Osteoblast (primary cell): ENCODE measurements around the gene INSM1. TPM values are rescaled to one million over a fixed set of nuclear protein-coding genes. Genes with fewer than 3 reads are reported as not detected.

Source experiments
- DNase-seq: peaks from one replicate; pipeline ENCODE4 v3.0.0; 2011; ENCODE audit warnings: low spot score, mixed read lengths; ENCODE audit not compliant: insufficient read length; ENCODE audit errors: missing footprints
- H2AFZ ChIP-seq: 2 replicates; pipeline ENCODE4 v1.6.0; 2011; ENCODE audit warnings: mild to moderate bottlenecking, low read length
- H3K27ac ChIP-seq: 2 replicates; pipeline ENCODE4 v1.5.1; 2011; ENCODE audit warnings: mild to moderate bottlenecking, low read depth, low read length, moderate library complexity
- H3K27me3 ChIP-seq: 2 replicates; pipeline ENCODE4 v1.6.0; 2012; ENCODE audit warnings: mild to moderate bottlenecking, control low read depth, inconsistent platforms, low read length, moderate library complexity; ENCODE audit not compliant: insufficient read depth
- H3K36me3 ChIP-seq: 2 replicates; pipeline ENCODE4 v1.5.1; 2011; ENCODE audit warnings: mild to moderate bottlenecking, low read length, control low read depth, moderate library complexity; ENCODE audit not compliant: insufficient read depth
- H3K4me1 ChIP-seq: 2 replicates; pipeline ENCODE4 v1.5.1; 2011; ENCODE audit warnings: mild to moderate bottlenecking, low read length, control low read depth, moderate library complexity; ENCODE audit not compliant: insufficient read depth
- H3K4me2 ChIP-seq: 2 replicates; pipeline ENCODE4 v1.6.0; 2011; ENCODE audit warnings: mild to moderate bottlenecking, low read length; ENCODE audit not compliant: insufficient read depth
- H3K4me3 ChIP-seq: fragments of 200-600 bp; sonication (generic); 3 replicates; pipeline ENCODE4 v1.5.1; 2012; ENCODE audit warnings: mild to moderate bottlenecking, low read length, inconsistent platforms; ENCODE audit not compliant: insufficient read depth
- H3K79me2 ChIP-seq: 2 replicates; pipeline ENCODE4 v1.6.0; 2012; ENCODE audit warnings: mild to moderate bottlenecking, low read length, control low read depth, inconsistent platforms; ENCODE audit not compliant: insufficient read depth
- H3K9me3 ChIP-seq: 2 replicates; pipeline ENCODE4 v1.5.1; 2011; ENCODE audit warnings: low read depth, low read length, control low read depth
- H4K20me1 ChIP-seq: 2 replicates; pipeline ENCODE4 v1.6.0; 2012; ENCODE audit warnings: mild to moderate bottlenecking, low read length, control low read depth; ENCODE audit not compliant: insufficient read depth
- total RNA-seq: library from RNA; depleted of rRNA; stranded (reverse); fragments of >200 nt; gene quantifications from 2 replicates; pipeline ENCODE4 v1.2.3, GENCODE V29; 2012
- TF ChIP-seq, protein P1 (sequence below): IDR thresholded peaks from 2 replicates; pipeline ENCODE4 v1.5.1; 2011; ENCODE audit warnings: mild to moderate bottlenecking, low read depth, low read length, moderate library complexity; ENCODE audit errors: extremely low read depth

The INSM1 gene
- total RNA-seq, 1 donor = not detected

DNA sequence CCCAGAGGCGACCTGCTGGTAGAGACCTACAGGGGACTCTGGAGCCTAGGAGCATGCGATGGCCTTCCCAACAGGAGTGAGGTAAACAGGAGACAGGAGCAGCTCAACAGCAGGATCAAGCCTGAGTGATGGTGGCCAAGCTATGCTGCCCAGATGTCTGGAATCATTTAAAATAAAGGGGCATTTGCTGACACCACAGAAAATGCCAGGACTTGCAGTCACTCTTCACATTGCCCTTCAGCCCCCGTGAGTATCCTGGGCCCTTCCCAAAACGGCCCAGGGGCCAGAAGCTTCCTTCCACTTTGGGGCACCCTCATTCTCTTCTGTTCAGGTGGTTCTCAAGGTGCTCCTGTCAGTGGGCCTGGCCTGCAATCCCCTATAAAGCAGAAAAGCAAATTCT is 23.2 kb downstream of the INSM1 start:
- no peak overlapping the region for H3K27ac ChIP-seq
- DNase-seq = peak; percentile 35
- TF ChIP-seq, protein P1, sequence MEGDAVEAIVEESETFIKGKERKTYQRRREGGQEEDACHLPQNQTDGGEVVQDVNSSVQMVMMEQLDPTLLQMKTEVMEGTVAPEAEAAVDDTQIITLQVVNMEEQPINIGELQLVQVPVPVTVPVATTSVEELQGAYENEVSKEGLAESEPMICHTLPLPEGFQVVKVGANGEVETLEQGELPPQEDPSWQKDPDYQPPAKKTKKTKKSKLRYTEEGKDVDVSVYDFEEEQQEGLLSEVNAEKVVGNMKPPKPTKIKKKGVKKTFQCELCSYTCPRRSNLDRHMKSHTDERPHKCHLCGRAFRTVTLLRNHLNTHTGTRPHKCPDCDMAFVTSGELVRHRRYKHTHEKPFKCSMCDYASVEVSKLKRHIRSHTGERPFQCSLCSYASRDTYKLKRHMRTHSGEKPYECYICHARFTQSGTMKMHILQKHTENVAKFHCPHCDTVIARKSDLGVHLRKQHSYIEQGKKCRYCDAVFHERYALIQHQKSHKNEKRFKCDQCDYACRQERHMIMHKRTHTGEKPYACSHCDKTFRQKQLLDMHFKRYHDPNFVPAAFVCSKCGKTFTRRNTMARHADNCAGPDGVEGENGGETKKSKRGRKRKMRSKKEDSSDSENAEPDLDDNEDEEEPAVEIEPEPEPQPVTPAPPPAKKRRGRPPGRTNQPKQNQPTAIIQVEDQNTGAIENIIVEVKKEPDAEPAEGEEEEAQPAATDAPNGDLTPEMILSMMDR = no peak
- H3K79me2 ChIP-seq = no peaks in the 10 kb centered on the region
- H3K27me3 ChIP-seq = peaks cover under 1% of the 10 kb centered on the region
- no peak overlapping the region for H3K4me2 ChIP-seq
- H4K20me1 ChIP-seq = no peaks in the 10 kb centered on the region
- no peak overlapping the region for H2AFZ ChIP-seq
- H3K9me3 ChIP-seq = no peaks in the 10 kb centered on the region
- no peaks in the 10 kb centered on the region for H3K36me3 ChIP-seq
- H3K4me1 ChIP-seq = peaks cover 5% of the 10 kb centered on the region
- no peak overlapping the region for H3K4me3 ChIP-seq

DNA sequence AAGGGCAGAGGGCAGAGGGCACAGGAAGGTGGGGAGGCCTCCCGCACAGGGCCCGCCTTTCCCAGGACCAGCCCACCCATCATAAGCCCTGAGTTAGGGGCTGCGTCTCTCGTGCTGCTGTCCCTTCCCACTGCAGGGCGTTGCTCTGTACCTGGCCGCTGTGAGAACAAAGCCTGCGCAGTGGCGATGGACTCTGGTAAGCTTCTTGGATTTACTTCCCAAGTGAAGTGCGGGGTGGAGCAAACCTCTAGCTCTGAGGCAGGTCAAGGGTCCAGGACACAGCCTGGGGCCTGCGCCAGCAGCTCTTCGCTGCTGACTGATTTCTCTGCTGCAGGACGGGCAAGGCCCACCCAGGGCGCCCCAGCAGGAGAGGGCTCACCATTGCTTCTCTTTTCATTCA is 23.9 kb downstream of the INSM1 start:
- DNase-seq = peak; percentile 23
- TF ChIP-seq, protein P1 = no peak
- Histone ChIP-seq H3K9me3 (no peaks in the 10 kb centered on the region), H3K79me2 (no peaks in the 10 kb centered on the region), H3K4me3 (no peak overlapping the region), H3K27me3 (no peaks in the 10 kb centered on the region), H3K4me2 (no peak overlapping the region), H3K4me1 (peaks cover 5% of the 10 kb centered on the region), H4K20me1 (no peaks in the 10 kb centered on the region), H3K27ac (no peak overlapping the region), H3K36me3 (no peaks in the 10 kb centered on the region), H2AFZ (no peak overlapping the region)

DNA sequence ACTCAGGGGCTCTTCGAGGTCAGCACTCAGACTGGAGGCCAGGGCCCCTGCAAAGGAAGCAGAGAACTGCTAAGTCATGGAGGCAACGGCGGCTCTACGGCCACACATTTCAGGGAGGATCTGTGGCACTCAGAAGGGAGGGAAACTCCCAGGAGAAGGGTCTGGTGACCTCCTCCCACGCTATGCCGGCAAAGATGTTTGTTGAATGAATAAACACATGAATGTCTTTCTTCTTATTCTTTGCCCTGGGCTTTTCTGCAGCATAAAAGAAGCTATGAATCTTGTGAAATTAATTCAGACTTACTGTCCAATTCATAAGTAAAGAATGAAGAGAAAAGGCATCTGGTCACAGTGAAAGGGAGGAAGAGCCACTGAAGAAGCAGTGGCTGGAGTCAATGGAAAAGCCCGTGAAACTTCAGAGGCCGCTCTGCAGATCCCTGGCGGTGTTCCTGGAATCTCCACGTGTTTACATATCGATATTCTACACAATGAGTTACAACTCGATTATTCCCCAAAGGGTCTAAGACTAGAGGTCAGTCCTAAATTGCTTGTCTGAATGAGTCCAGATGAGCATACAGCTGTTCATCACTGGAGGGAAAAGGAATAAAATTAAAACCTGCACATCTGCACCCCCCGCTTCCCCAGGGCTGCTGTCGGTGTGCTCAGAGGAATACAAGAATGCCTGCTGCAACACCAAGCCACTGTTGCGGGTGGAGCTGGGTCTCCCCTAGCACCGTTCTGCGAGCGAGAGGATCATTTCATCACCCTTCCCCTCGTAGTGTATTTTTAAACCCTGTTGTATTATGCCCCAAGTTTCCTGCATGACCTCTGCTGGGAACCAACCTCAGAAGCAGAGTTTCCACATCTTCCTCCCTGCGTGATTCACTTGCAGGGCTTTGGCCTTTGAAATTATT is 25.6 kb downstream of the INSM1 start:
- Histone ChIP-seq H3K4me2 (no peak overlapping the region), H3K36me3 (no peaks in the 10 kb centered on the region), H3K79me2 (no peaks in the 10 kb centered on the region), H3K27me3 (no peaks in the 10 kb centered on the region), H3K4me3 (no peak overlapping the region), H3K27ac (no peak overlapping the region), H4K20me1 (no peaks in the 10 kb centered on the region), H3K9me3 (no peaks in the 10 kb centered on the region), H3K4me1 (peaks cover 5% of the 10 kb centered on the region), H2AFZ (no peak overlapping the region)
- peak; percentile 85 for DNase-seq
- TF ChIP-seq, protein P1 = no peak

DNA sequence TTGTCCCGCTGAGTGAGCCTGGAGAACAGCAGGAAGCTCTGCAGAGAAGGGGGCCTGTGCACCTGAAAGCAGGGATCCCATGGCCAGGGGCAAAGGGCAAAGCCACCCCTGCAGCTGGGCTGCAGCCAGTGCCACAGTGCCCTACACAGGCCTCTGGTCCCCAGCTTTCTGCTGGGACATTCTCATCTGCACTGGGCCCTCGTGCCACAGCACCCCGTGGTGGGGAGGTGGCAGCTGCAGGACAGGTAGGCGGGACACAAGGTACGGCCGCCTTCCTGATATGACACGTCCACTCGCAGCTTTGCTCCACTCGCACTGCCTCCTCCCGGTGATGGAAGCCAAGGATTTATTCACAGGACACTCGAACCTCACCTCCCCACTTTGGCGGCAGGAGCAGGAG is 27.2 kb downstream of the INSM1 start:
- Histone ChIP-seq H3K79me2 (no peaks in the 10 kb centered on the region), H3K4me3 (no peak overlapping the region), H3K4me1 (peaks cover 5% of the 10 kb centered on the region), H3K9me3 (no peaks in the 10 kb centered on the region), H3K27me3 (no peaks in the 10 kb centered on the region), H3K27ac (no peak overlapping the region), H3K4me2 (no peak overlapping the region), H2AFZ (no peak overlapping the region), H3K36me3 (no peaks in the 10 kb centered on the region), H4K20me1 (no peaks in the 10 kb centered on the region)
- TF ChIP-seq, protein P1 = no peak
- DNase-seq = peak; percentile 75
